Measurements from ENCODE around the gene SLC6A19. TPM values are rescaled to one million over a fixed set of nuclear protein-coding genes. Genes with fewer than 3 reads are reported as not detected.

SLC6A19 gene
- total RNA-seq, 1 experiment from 2014 or later, result 0.29 TPM

- Histone ChIP-seq H3K9me3 (no peaks in the 10 kb centered on the region), H3K36me3 (ENCODE audit: control insufficient read depth, insufficient read depth, low read length) (no peaks in the 10 kb centered on the region), H3K4me1 (peaks cover 39% of the 10 kb centered on the region), H3K27me3 (replicated peaks; ENCODE audit: control insufficient read depth, insufficient read depth, low read length) (no peaks in the 10 kb centered on the region), H3K4me3 (ENCODE audit: low read depth, low read length) (no peak overlapping the region)
- no peak for DNase-seq
- POLR2A ChIA-PET, result interaction anchor here (0.9 kb wide), 1 partner anchor 27 kb away, joined by 6 read pairs; no protein-coding TSS in a partner anchor
- intact Hi-C loops (cut with micrococcal nuclease; ENCODE audit: unreplicated experiment), result loop anchor here (2.0 kb wide), 1 partner anchor 39 kb away; no protein-coding TSS in a partner anchor
- no TSS peak for BruUV-seq (replicated peaks)
- Mint-ChIP-seq H3K9me3 (ENCODE audit: unreplicated experiment) (no peaks in the 10 kb centered on the region), H3K4me3 (ENCODE audit: unreplicated experiment) (no peak overlapping the region), H3K27ac (ENCODE audit: unreplicated experiment) (no peak overlapping the region), H3K36me3 (ENCODE audit: insufficient read depth, unreplicated experiment) (no peaks in the 10 kb centered on the region), H3K27me3 (ENCODE audit: insufficient read depth, unreplicated experiment) (no peaks in the 10 kb centered on the region), H3K4me1 (ENCODE audit: low read depth, unreplicated experiment) (no peaks in the 10 kb centered on the region)
- TF ChIP-seq, protein P1, sequence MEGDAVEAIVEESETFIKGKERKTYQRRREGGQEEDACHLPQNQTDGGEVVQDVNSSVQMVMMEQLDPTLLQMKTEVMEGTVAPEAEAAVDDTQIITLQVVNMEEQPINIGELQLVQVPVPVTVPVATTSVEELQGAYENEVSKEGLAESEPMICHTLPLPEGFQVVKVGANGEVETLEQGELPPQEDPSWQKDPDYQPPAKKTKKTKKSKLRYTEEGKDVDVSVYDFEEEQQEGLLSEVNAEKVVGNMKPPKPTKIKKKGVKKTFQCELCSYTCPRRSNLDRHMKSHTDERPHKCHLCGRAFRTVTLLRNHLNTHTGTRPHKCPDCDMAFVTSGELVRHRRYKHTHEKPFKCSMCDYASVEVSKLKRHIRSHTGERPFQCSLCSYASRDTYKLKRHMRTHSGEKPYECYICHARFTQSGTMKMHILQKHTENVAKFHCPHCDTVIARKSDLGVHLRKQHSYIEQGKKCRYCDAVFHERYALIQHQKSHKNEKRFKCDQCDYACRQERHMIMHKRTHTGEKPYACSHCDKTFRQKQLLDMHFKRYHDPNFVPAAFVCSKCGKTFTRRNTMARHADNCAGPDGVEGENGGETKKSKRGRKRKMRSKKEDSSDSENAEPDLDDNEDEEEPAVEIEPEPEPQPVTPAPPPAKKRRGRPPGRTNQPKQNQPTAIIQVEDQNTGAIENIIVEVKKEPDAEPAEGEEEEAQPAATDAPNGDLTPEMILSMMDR (IDR thresholded peaks at IDR 0.05; ENCODE audit: insufficient read depth in 1 of 2, low read depth in 1 of 2, low read length in 1 of 2, severe bottlenecking in 1 of 2, unreplicated experiment in 1 of 2), result no peak
- CTCF ChIA-PET, result interaction anchor here (0.7 to 2.1 kb wide), 12 partner anchors 10 to 440 kb away, joined by 3 to 36 read pairs (median 6); no protein-coding TSS in a partner anchor
Measured at GRCh38 chr5:1205255-1206180, 4.1 kb downstream of the SLC6A19 start.

GRCh38 chr5:1206521-1207412 is 5.4 kb downstream of the SLC6A19 start:
- intact Hi-C loops (cut with micrococcal nuclease; ENCODE audit: unreplicated experiment), result no loop called here
- Histone ChIP-seq H3K36me3 (ENCODE audit: control insufficient read depth, insufficient read depth, low read length) (no peaks in the 10 kb centered on the region), H3K9me3 (no peaks in the 10 kb centered on the region), H3K4me3 (ENCODE audit: low read depth, low read length) (no peak overlapping the region), H3K27me3 (replicated peaks; ENCODE audit: control insufficient read depth, insufficient read depth, low read length) (no peaks in the 10 kb centered on the region), H3K4me1 (peaks cover 26% of the 10 kb centered on the region)
- BruUV-seq (replicated peaks), result no TSS peak
- TF ChIP-seq, protein P1 (IDR thresholded peaks at IDR 0.05; ENCODE audit: insufficient read depth in 1 of 2, low read depth in 1 of 2, low read length in 1 of 2, severe bottlenecking in 1 of 2, unreplicated experiment in 1 of 2), result no peak
- H3K4me1 Mint-ChIP-seq (ENCODE audit: low read depth, unreplicated experiment), result no peaks in the 10 kb centered on the region
- no peaks in the 10 kb centered on the region for H3K27me3 Mint-ChIP-seq (ENCODE audit: insufficient read depth, unreplicated experiment)
- H3K36me3 Mint-ChIP-seq (ENCODE audit: insufficient read depth, unreplicated experiment), result no peaks in the 10 kb centered on the region
- ChIA-PET POLR2A (no interaction called here), CTCF (no interaction called here)
- H3K4me3 Mint-ChIP-seq (ENCODE audit: unreplicated experiment), result no peak overlapping the region
- no peak for DNase-seq
- no peak overlapping the region for H3K27ac Mint-ChIP-seq (ENCODE audit: unreplicated experiment)
- H3K9me3 Mint-ChIP-seq (ENCODE audit: unreplicated experiment), result no peaks in the 10 kb centered on the region

DNA sequence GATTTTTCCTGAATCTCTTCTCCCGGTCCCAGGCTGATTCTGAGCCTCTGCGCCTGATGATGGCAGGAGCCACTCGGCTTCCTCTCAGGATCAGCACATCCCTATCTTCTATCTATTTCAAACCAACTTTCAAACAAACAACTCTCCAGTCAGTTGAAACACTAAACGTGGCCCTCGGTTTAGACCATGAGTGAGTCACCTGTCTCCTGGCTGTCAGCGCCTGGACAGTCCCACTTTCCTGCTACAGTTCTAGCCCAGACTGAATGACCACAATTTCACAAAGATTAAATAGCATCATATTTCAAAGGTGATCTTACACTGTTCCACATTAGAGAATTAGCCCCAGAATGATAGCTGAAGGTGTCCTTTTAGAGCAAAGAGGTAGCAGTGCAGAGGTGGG is 6.2 kb downstream of the SLC6A19 start:
- H3K4me3 Mint-ChIP-seq (ENCODE audit: unreplicated experiment), result no peak overlapping the region
- H3K4me1 Mint-ChIP-seq (ENCODE audit: low read depth, unreplicated experiment), result no peaks in the 10 kb centered on the region
- no peaks in the 10 kb centered on the region for H3K27me3 Mint-ChIP-seq (ENCODE audit: insufficient read depth, unreplicated experiment)

More for the DNA sequence above, 6.2 kb downstream of the SLC6A19 start:
- Histone ChIP-seq H3K4me3 (ENCODE audit: low read depth, low read length) (no peak overlapping the region), H3K4me1 (peaks cover 18% of the 10 kb centered on the region), H3K36me3 (ENCODE audit: control insufficient read depth, insufficient read depth, low read length) (no peaks in the 10 kb centered on the region), H3K27me3 (replicated peaks; ENCODE audit: control insufficient read depth, insufficient read depth, low read length) (no peaks in the 10 kb centered on the region), H3K9me3 (no peaks in the 10 kb centered on the region)
- intact Hi-C loops (cut with micrococcal nuclease; ENCODE audit: unreplicated experiment), result no loop called here
- ChIA-PET CTCF (interaction anchor here (0.6 kb wide), 1 partner anchor 200 kb away, joined by 3 read pairs; no protein-coding TSS in a partner anchor), POLR2A (no interaction called here)
- no peak for DNase-seq
- no TSS peak for BruUV-seq (replicated peaks)
- H3K36me3 Mint-ChIP-seq (ENCODE audit: insufficient read depth, unreplicated experiment), result no peaks in the 10 kb centered on the region
- TF ChIP-seq, protein P1 (IDR thresholded peaks at IDR 0.05; ENCODE audit: insufficient read depth in 1 of 2, low read depth in 1 of 2, low read length in 1 of 2, severe bottlenecking in 1 of 2, unreplicated experiment in 1 of 2), result no peak
- H3K9me3 Mint-ChIP-seq (ENCODE audit: unreplicated experiment), result no peaks in the 10 kb centered on the region
- H3K27ac Mint-ChIP-seq (ENCODE audit: unreplicated experiment), result no peak overlapping the region

Measured in Caco-2 (cell line).